DMS79 (cell line): ENCODE measurements around the gene CNTNAP2.

Experiments
- DNase-seq: peaks from one replicate; lab custom pipeline; 2025; lab: John Stamatoyannopoulos, UW

The CNTNAP2 gene

GRCh38 chr7:147483634-147484292 is 1367.2 kb downstream of the CNTNAP2 start:
- no peak for DNase-seq

GRCh38 chr7:147485660-147486210 is 1369.1 kb downstream of the CNTNAP2 start:
- DNase-seq: no peak

- DNase-seq: no peak
Observed at GRCh38 chr7:147492606-147493005, 1376.0 kb downstream of the CNTNAP2 start.

GRCh38 chr7:147496209-147496608 is 1379.6 kb downstream of the CNTNAP2 start:
- no peak for DNase-seq

GRCh38 chr7:147497246-147497645 is 1380.6 kb downstream of the CNTNAP2 start:
- DNase-seq: no peak

- DNase-seq: no peak
Observed at GRCh38 chr7:147498081-147498480, 1381.5 kb downstream of the CNTNAP2 start.

- DNase-seq: no peak
Observed at GRCh38 chr7:147509035-147509501, 1392.5 kb downstream of the CNTNAP2 start.

- DNase-seq: no peak
Observed at GRCh38 chr7:147509541-147510200, 1393.1 kb downstream of the CNTNAP2 start.

GRCh38 chr7:147510201-147510542 is 1393.6 kb downstream of the CNTNAP2 start:
- DNase-seq: no peak

GRCh38 chr7:147510923-147511322 is 1394.3 kb downstream of the CNTNAP2 start:
- DNase-seq: no peak

- DNase-seq: no peak
Observed at GRCh38 chr7:147513451-147513850, 1396.8 kb downstream of the CNTNAP2 start.

GRCh38 chr7:147516391-147516790 is 1399.8 kb downstream of the CNTNAP2 start:
- DNase-seq: no peak

GRCh38 chr7:147519062-147519461 is 1402.5 kb downstream of the CNTNAP2 start:
- DNase-seq: no peak

GRCh38 chr7:147523056-147523455 is 1406.5 kb downstream of the CNTNAP2 start:
- no peak for DNase-seq

GRCh38 chr7:147524726-147525250 is 1408.2 kb downstream of the CNTNAP2 start:
- no peak for DNase-seq

- DNase-seq: no peak
Observed at GRCh38 chr7:147525325-147525724, 1408.7 kb downstream of the CNTNAP2 start.

GRCh38 chr7:147535701-147536111 is 1419.1 kb downstream of the CNTNAP2 start:
- DNase-seq: no peak

GRCh38 chr7:147539685-147540084 is 1423.1 kb downstream of the CNTNAP2 start:
- no peak for DNase-seq

GRCh38 chr7:147540743-147541142 is 1424.1 kb downstream of the CNTNAP2 start:
- no peak for DNase-seq

GRCh38 chr7:147541261-147541660 is 1424.7 kb downstream of the CNTNAP2 start:
- no peak for DNase-seq

- DNase-seq: no peak
Observed at GRCh38 chr7:147547252-147547897, 1430.8 kb downstream of the CNTNAP2 start.

- no peak for DNase-seq
Observed at GRCh38 chr7:147556317-147556716, 1439.7 kb downstream of the CNTNAP2 start.

- no peak for DNase-seq
Observed at GRCh38 chr7:147563669-147564068, 1447.1 kb downstream of the CNTNAP2 start.
